NB4 (cell line): ENCODE data around the gene NAPA.

ENCODE experiments used
- DNase-seq: peaks from one replicate; pipeline ENCODE4 v3.0.0; 2010; ENCODE audit warnings: low read depth
- H3K4me3 ChIP-seq: one replicate; pipeline ENCODE4 v1.5.1; 2011; ENCODE audit warnings: mild to moderate bottlenecking, low read depth, low read length, moderate library complexity
- MYC ChIP-seq: IDR thresholded peaks from 2 replicates; pipeline ENCODE4 v1.6.1; 2011; ENCODE audit warnings: low read depth, low read length
- POLR2A ChIP-seq: IDR thresholded peaks from 2 replicates; pipeline ENCODE4 v1.6.1; 2011; ENCODE audit warnings: mild to moderate bottlenecking; ENCODE audit not compliant: insufficient read length; ENCODE audit errors: extremely low read depth
- TF ChIP-seq, protein P1 (sequence below): IDR thresholded peaks from 2 replicates; pipeline ENCODE4 v1.6.1; 2011; ENCODE audit warnings: low read depth, low read length
- TF ChIP-seq, protein P2 (sequence below): IDR thresholded peaks from one replicate; pipeline ENCODE4 v1.5.1; 2012; ENCODE audit warnings: low read depth, low read length

Gene NAPA

DNA sequence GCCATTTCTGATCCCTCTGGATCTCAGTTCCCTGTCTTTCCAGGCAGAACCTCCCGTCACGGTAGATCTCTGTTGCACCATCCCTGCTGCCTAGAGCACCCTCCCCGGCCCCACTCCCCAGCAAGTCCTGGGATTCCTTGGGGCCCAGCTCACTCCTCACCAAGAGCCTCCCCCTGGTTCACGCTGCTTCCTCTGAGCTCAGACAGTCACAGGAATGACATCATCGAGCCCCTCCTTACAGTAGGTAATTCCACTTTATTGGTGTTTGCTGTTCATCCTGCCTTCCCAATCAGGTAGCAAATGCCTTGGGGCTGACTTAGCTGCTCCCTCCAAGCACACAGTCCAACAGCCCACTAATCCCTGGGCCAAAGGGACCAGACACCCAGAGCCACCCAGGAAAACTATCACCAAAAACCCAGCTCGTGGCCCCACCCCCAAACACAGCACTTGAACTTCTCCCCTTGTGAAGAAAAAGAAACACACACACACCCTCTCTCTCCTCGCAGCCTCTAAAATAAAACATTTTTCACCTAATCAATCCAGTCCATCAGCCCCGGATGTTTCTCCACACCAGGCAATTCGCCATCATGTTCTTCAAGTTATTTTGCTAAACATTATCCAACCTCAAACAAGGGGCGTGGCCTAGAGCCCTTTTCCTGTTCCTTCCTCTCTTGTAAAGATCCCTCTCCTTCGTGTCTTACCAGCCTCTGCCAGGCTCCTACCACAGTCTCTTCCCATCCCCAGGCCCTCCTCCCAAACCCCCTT lies 2.5 kb downstream of the NAPA start:
- peak overlapping the region; percentile 84 for H3K4me3 ChIP-seq
- TF ChIP-seq, protein P1, sequence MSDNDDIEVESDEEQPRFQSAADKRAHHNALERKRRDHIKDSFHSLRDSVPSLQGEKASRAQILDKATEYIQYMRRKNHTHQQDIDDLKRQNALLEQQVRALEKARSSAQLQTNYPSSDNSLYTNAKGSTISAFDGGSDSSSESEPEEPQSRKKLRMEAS, result no peak
- TF ChIP-seq, protein P2, sequence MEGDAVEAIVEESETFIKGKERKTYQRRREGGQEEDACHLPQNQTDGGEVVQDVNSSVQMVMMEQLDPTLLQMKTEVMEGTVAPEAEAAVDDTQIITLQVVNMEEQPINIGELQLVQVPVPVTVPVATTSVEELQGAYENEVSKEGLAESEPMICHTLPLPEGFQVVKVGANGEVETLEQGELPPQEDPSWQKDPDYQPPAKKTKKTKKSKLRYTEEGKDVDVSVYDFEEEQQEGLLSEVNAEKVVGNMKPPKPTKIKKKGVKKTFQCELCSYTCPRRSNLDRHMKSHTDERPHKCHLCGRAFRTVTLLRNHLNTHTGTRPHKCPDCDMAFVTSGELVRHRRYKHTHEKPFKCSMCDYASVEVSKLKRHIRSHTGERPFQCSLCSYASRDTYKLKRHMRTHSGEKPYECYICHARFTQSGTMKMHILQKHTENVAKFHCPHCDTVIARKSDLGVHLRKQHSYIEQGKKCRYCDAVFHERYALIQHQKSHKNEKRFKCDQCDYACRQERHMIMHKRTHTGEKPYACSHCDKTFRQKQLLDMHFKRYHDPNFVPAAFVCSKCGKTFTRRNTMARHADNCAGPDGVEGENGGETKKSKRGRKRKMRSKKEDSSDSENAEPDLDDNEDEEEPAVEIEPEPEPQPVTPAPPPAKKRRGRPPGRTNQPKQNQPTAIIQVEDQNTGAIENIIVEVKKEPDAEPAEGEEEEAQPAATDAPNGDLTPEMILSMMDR, result no peak
- TF ChIP-seq MYC (no peak), POLR2A (no peak)
- DNase-seq, result peak; percentile 48

DNA sequence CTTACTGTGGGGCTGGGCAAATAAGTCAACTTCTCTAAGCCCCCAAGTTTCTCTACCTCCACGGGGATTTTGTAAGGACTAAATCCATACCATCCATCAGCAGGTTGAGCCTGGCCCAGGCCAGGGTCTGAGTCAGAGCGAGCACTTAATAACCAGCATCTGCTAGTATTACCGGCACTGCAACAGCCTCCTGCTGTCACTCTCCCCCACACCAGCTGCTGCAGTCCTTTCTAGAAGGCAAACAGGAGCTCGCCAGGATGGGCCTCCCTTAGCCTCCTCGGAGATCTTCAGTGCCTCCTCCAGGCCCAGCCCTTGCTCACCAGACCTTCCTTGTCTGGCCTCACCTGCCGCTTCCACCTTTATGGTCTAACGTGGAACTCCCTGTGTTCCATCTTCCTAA lies 3.2 kb downstream of the NAPA start:
- H3K4me3 ChIP-seq, result no peak overlapping the region
- no peak for TF ChIP-seq MYC
- TF ChIP-seq, protein P2, result no peak

DNA sequence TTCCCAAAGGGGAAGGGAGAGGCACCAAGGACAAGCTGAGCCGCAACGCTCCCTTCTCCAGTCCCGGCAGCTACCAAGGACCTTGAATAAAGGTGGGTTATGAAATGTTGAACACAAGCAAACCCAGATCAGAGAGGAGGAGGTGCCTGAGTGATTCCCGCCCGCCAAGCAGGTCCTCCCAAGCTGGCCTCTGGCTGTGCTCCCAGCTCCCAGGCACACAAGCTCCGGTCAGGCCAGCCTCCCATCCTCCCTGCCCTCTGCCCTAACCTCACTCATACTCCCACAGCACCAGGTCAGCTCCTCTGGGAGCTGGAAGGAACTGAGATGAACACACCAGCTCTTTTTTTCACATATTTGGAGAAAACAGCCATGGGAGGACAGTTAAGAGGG lies 3.7 kb downstream of the NAPA start:
- H3K4me3 ChIP-seq, result no peak overlapping the region
- TF ChIP-seq, protein P1, result no peak
- TF ChIP-seq, protein P2, result no peak
- TF ChIP-seq MYC (no peak), POLR2A (no peak)
- no peak for DNase-seq

More for the DNA sequence above, 3.2 kb downstream of the NAPA start:
- peak; percentile 40 for DNase-seq

DNA sequence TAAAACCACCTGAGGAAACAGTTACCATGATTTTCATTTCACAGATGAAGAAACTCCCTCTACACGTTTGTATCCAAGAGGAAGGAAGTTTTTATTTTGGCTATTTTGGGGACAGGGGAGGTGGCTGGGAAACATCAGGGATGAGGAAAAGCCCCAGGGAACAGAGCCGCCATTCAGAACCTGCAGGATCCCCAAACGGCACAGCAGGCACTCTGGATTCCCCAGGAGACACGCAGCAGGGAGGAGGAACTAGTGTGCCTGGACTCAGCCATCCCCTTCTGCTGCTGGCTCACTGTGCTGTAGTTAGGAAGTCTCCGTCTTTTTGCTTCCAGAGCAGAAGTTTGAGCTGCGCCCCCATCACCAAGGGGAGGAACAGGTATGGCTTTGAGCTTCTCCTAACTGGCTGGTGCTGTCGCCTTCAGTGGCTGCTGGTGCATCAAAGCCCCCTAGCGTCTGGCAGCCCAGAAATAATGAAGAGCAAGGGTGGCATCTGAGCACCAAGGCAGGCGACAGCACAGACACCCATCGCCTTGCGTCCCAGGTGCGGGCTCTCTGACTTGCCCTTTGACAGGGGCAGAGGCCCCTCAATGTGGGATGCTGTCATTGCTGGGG lies 4.2 kb downstream of the NAPA start:
- no peak for DNase-seq

DNA sequence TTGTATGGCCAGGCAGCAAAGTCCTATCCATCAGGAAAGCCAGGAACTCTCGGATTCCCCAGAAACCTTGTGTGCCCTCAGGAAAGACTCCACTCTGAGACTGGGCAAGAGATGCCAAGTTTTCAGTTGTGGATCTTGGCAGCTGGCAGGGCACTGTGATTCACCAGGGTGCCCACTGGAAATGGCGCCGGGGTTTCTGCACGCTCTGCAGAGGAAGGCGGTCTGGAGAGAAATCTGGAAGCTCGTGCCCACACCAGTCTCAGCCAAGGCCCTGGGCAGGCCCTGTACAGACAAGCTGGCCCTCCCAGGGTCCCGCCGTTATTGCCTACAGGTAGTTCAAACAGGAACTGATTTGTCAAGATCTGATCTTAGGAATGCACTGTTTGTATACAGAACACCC lies 4.9 kb downstream of the NAPA start:
- DNase-seq, result no peak
- no peak overlapping the region for H3K4me3 ChIP-seq
- TF ChIP-seq POLR2A (no peak), MYC (no peak)
- TF ChIP-seq, protein P1, result no peak
- TF ChIP-seq, protein P2, result no peak

More for the DNA sequence above, 4.2 kb downstream of the NAPA start:
- no peak overlapping the region for H3K4me3 ChIP-seq
- TF ChIP-seq, protein P1, result no peak
- no peak for TF ChIP-seq MYC
- TF ChIP-seq, protein P2, result no peak
- TF ChIP-seq POLR2A, result no peak
